Left lung (tissue), 10 donors: ENCODE results near the gene HSPA1B. TPM values are rescaled to one million over a fixed set of nuclear protein-coding genes. Genes with fewer than 3 reads are reported as not detected.

Experiments used
- ATAC-seq: fragments of 200-7000 bp; cut with Tn5 transposase; one replicate; pipeline ENCODE4 v1.9.1; 2020; ENCODE audit warnings: moderate library complexity
- DNase-seq, 4 donors: peaks; one replicate each; pipeline ENCODE4 v3.0.0-alpha.2; 2013 to 2020
- H3K27ac ChIP-seq, 2 donors: fragments of 200-600 bp; sonication (generic) in 1 of 2; one replicate each; pipeline versions ENCODE4 v1.5.0 to v1.8.0; 2020 to 2021
- H3K27me3 ChIP-seq, 2 donors: fragments of 200-600 bp; sonication (generic) in 1 of 2; one replicate each; pipeline versions ENCODE4 v1.5.0 to v1.8.0; 2020 to 2021
- H3K36me3 ChIP-seq, 2 donors: fragments of 200-600 bp; sonication (generic) in 1 of 2; one replicate each; pipeline versions ENCODE4 v1.5.0 to v1.8.0; 2020 to 2021
- H3K4me1 ChIP-seq, 2 donors: fragments of 200-600 bp; one replicate each; pipeline ENCODE4 v1.8.0; 2021
- H3K4me3 ChIP-seq, 2 donors: fragments of 200-600 bp; sonication (generic) in 1 of 2; one replicate each; pipeline versions ENCODE4 v1.5.0 to v1.8.0; 2020 to 2021; ENCODE audit warnings: mild to moderate bottlenecking in 1 of 2
- H3K9me3 ChIP-seq, 2 donors: fragments of 200-600 bp; sonication (generic) in 1 of 2; one replicate each; pipeline versions ENCODE4 v1.5.0 to v1.8.0; 2020 to 2021
- CTCF ChIP-seq, 2 donors: fragments of 200-600 bp; sonication (generic) in 1 of 2; IDR thresholded peaks; one replicate each; pipeline versions ENCODE4 v1.5.0 to v1.8.0; 2021; ENCODE audit warnings: antibody characterized with exemption in 2 of 2
- intact Hi-C, 2 donors: fragments of 100-400 bp; cut with DNase I; formaldehyde crosslinking; loops; one replicate each; pipeline versions ENCODE4 v1.11.2 to v1.14.2; 2022
- polyA plus RNA-seq, 6 donors: library from polyadenylated mRNA; unstranded; fragments of 120-200 nt; gene quantifications; one replicate each; pipeline ENCODE4 v1.2.1, GENCODE V29; 2013; ENCODE audit not compliant: insufficient read length in 6 of 6
- total RNA-seq, 2 donors: library from RNA; stranded (reverse); fragmentation: NEBNext Ultra II Directional; extraction: Animal tissue kit (Norgen Biotek cat#: 25700); gene quantifications; one replicate each; pipeline ENCODE4 v1.2.1, GENCODE V29; 2021
- donor health status: DM: no; HTN: yes; CAD: no.
- donor health status: DM: no; HTN: no; CAD: no.

The HSPA1B gene
- total and polyA plus RNA-seq, 8 donors: 66.6 to 180 (median 97.0) TPM

- Histone ChIP-seq H3K9me3 (no peaks in the 10 kb centered on the region), H3K27ac (no peak overlapping the region), H3K4me3 (no peak overlapping the region), H3K27me3 (no peaks in the 10 kb centered on the region), H3K36me3 (no peaks in the 10 kb centered on the region), H3K4me1 (no peaks in the 10 kb centered on the region)
- intact Hi-C loops: no loop called here
- no peak for DNase-seq
- TF ChIP-seq CTCF (IDR thresholded peaks at IDR 0.05): no peak
- ATAC-seq: no peak
These were observed 43.6 kb downstream of the HSPA1B start for GRCh38 chr6:31871046-31871659.

- intact Hi-C loops: no loop called here
- no peak for ATAC-seq
- Histone ChIP-seq H3K27ac (no peak overlapping the region), H3K4me3 (no peak overlapping the region), H3K27me3 (no peaks in the 10 kb centered on the region), H3K36me3 (no peaks in the 10 kb centered on the region), H3K9me3 (no peaks in the 10 kb centered on the region), H3K4me1 (no peaks in the 10 kb centered on the region)
- TF ChIP-seq CTCF (IDR thresholded peaks at IDR 0.05): no peak
- DNase-seq: no peak
These were observed 46.6 kb downstream of the HSPA1B start for GRCh38 chr6:31874084-31874670.

DNA sequence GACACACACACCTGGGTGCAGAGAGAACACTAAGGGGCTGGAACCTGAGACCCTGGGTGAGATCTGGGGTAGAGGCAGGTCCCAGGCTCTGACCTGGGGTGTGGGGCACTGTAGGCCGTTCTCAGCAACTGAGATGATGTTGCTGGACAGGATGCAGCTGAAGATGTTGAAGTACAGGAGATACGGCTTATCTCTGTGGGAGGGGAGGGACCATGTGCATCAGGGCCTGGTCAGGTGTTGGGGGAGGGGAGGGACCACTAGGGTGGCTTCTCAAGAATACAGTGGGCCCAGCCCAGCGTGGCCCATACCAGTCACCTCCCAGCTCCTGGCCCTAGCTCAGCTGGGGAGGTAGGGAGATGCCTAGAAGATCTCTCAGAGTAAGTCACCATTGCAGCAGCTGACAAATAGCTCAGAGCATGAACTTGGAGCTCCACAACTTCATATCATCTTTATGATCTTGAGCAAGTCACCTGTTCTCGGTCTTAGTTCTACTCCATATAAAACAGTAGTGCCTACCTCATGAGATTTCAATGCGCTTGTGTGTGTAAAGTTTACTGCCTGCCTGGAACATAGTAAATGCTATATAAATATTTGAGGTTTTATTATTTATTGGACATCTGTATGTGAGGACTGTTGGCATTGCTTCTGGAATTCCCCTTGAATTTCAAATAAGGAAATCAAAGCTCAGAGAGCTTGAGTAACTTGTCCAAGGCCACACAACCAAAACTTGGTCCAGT, 47.5 kb downstream of the HSPA1B start:
- peaks cover 0 to 7% of the 10 kb centered on the region in 2 donors for H3K36me3 ChIP-seq
- H3K4me3 ChIP-seq: no peak overlapping the region
- H3K4me1 ChIP-seq: no peaks in the 10 kb centered on the region
- no peaks in the 10 kb centered on the region for H3K9me3 ChIP-seq
- DNase-seq (no peak), ATAC-seq (no peak)
- no peaks in the 10 kb centered on the region for H3K27me3 ChIP-seq
- no peak for TF ChIP-seq CTCF (IDR thresholded peaks at IDR 0.05)
- intact Hi-C loops: no loop called here
- no peak overlapping the region for H3K27ac ChIP-seq

GRCh38 chr6:31875877-31876276, 48.3 kb downstream of the HSPA1B start:
- no peak for TF ChIP-seq CTCF (IDR thresholded peaks at IDR 0.05)
- no peak for DNase-seq
- Histone ChIP-seq H3K27me3 (no peaks in the 10 kb centered on the region), H3K36me3 (peaks cover 0 to 15% of the 10 kb centered on the region in 2 donors), H3K4me1 (no peaks in the 10 kb centered on the region), H3K9me3 (no peaks in the 10 kb centered on the region), H3K27ac (no peak overlapping the region), H3K4me3 (no peak overlapping the region)
- intact Hi-C loops: no loop called here
- no peak for ATAC-seq

- no peak overlapping the region for H3K4me3 ChIP-seq
- no peaks in the 10 kb centered on the region for H3K9me3 ChIP-seq
- no peak overlapping the region for H3K27ac ChIP-seq
- H3K27me3 ChIP-seq: no peaks in the 10 kb centered on the region
- no peak for TF ChIP-seq CTCF (IDR thresholded peaks at IDR 0.05)
- H3K4me1 ChIP-seq: no peaks in the 10 kb centered on the region
- DNase-seq: no peak
- no peak for ATAC-seq
- intact Hi-C loops: no loop called here
- peaks cover 0 to 20% of the 10 kb centered on the region in 2 donors for H3K36me3 ChIP-seq
These were observed 48.8 kb downstream of the HSPA1B start for GRCh38 chr6:31876357-31876756.
